Ascending aorta (tissue), 2 donors: ENCODE measurements around the gene ABCA7. TPM values are rescaled to one million over a fixed set of nuclear protein-coding genes. Genes with fewer than 3 reads are reported as not detected.

Source experiments
- DNase-seq, 2 donors: peaks; one replicate each; pipeline ENCODE4 v3.0.0-alpha.2; 2019; ENCODE audit warnings: low spot score in 2 of 2
- H3K27ac ChIP-seq, 2 donors: fragments of 200-600 bp; sonication (generic); one replicate each; pipeline ENCODE4 v1.5.1; 2016 to 2017; ENCODE audit warnings: mild to moderate bottlenecking in 1 of 2
- H3K27me3 ChIP-seq: fragments of 200-600 bp; sonication (generic); one replicate; pipeline ENCODE4 v1.5.1; 2017
- H3K36me3 ChIP-seq, 2 donors: fragments of 200-600 bp; sonication (generic); one replicate each; pipeline ENCODE4 v1.5.1; 2016
- H3K4me1 ChIP-seq, 2 donors: fragments of 200-600 bp; sonication (generic); one replicate each; pipeline ENCODE4 v1.5.1; 2016 to 2017; ENCODE audit warnings: mild to moderate bottlenecking in 1 of 2
- H3K4me3 ChIP-seq, 2 donors: fragments of 200-600 bp; sonication (generic); one replicate each; pipeline ENCODE4 v1.5.1; 2016 to 2017; ENCODE audit warnings: mild to moderate bottlenecking in 1 of 2
- H3K9me3 ChIP-seq, 2 donors: fragments of 200-600 bp; sonication (generic); one replicate each; pipeline ENCODE4 v1.5.1; 2016
- CTCF ChIP-seq, 3 experiments: fragments of 200-600 bp in 2 of 3; fragments of 450-650 bp in 1 of 3; sonication (generic) in 2 of 3; IDR thresholded peaks; one replicate each; pipeline ENCODE4 v1.5.1; 2016 to 2019; ENCODE audit warnings: antibody characterized with exemption in 3 of 3, mild to moderate bottlenecking in 1 of 3, moderate library complexity in 1 of 3
- intact Hi-C: fragments of 100-400 bp; cut with DNase I; formaldehyde crosslinking; loops from one replicate; pipeline ENCODE4 v1.15.1; 2023
- total RNA-seq: library from RNA; depleted of rRNA; stranded (reverse); fragments of >200 nt; gene quantifications from one replicate; pipeline ENCODE4 v1.1.0, GENCODE V29; 2016

Gene ABCA7
- total RNA-seq, 1 donor from 2014 or later, result 96.6 TPM

GRCh38 chr19:1087813-1088415, 48.0 kb downstream of the ABCA7 start:
- DNase-seq, result peak in 1 of 2 donors; percentile 53

GRCh38 chr19:1088416-1089010, 48.6 kb downstream of the ABCA7 start:
- peak overlapping the region; percentile 60 to 66 for H3K27ac ChIP-seq
- H3K36me3 ChIP-seq, result peaks cover 29 to 53% of the 10 kb centered on the region in 2 donors
- H3K4me1 ChIP-seq, result peaks cover under 1 to 3% of the 10 kb centered on the region in 2 donors

More at GRCh38 chr19:1087813-1088415, 48.0 kb downstream of the ABCA7 start:
- Histone ChIP-seq H3K27ac (peak overlapping the region; percentile 60 to 66), H3K4me1 (peaks cover 0 to 3% of the 10 kb centered on the region in 2 donors), H3K4me3 (no peak overlapping the region), H3K36me3 (peaks cover 29 to 53% of the 10 kb centered on the region in 2 donors), H3K9me3 (no peaks in the 10 kb centered on the region), H3K27me3 (no peaks in the 10 kb centered on the region)
- intact Hi-C loops, result no loop called here
- no peak for TF ChIP-seq CTCF (IDR thresholded peaks at IDR 0.05)

GRCh38 chr19:1089126-1089771, 49.3 kb downstream of the ABCA7 start:
- Histone ChIP-seq H3K4me3 (no peak overlapping the region), H3K27me3 (no peaks in the 10 kb centered on the region), H3K27ac (no peak overlapping the region), H3K4me1 (peaks cover 8 to 10% of the 10 kb centered on the region in 2 donors), H3K9me3 (no peaks in the 10 kb centered on the region), H3K36me3 (peaks cover 29 to 53% of the 10 kb centered on the region in 2 donors)
- no peak for TF ChIP-seq CTCF (IDR thresholded peaks at IDR 0.05)
- DNase-seq, result no peak
- intact Hi-C loops, result no loop called here

More at GRCh38 chr19:1088416-1089010, 48.6 kb downstream of the ABCA7 start:
- DNase-seq, result no peak
- intact Hi-C loops, result no loop called here
- Histone ChIP-seq H3K9me3 (no peaks in the 10 kb centered on the region), H3K27me3 (no peaks in the 10 kb centered on the region), H3K4me3 (no peak overlapping the region)
- no peak for TF ChIP-seq CTCF (IDR thresholded peaks at IDR 0.05)

GRCh38 chr19:1089891-1090290, 50.0 kb downstream of the ABCA7 start:
- Histone ChIP-seq H3K4me1 (peaks cover 11 to 12% of the 10 kb centered on the region in 2 donors), H3K36me3 (peaks cover 29 to 53% of the 10 kb centered on the region in 2 donors), H3K27ac (no peak overlapping the region), H3K27me3 (no peaks in the 10 kb centered on the region), H3K4me3 (no peak overlapping the region), H3K9me3 (no peaks in the 10 kb centered on the region)
- DNase-seq, result no peak
- no peak for TF ChIP-seq CTCF (IDR thresholded peaks at IDR 0.05)
- intact Hi-C loops, result no loop called here

- TF ChIP-seq CTCF (IDR thresholded peaks at IDR 0.05), result no peak
- DNase-seq, result no peak
- Histone ChIP-seq H3K27me3 (no peaks in the 10 kb centered on the region), H3K9me3 (no peaks in the 10 kb centered on the region), H3K4me3 (no peak overlapping the region), H3K36me3 (peaks cover 29 to 50% of the 10 kb centered on the region in 2 donors), H3K4me1 (peaks cover 11 to 12% of the 10 kb centered on the region in 2 donors), H3K27ac (no peak overlapping the region)
- intact Hi-C loops, result no loop called here
These were observed 51.0 kb downstream of the ABCA7 start for GRCh38 chr19:1090731-1091543.
